HepG2 (cell line): ENCODE data around the gene DLEC1. TPM values are rescaled to one million over a fixed set of nuclear protein-coding genes. Genes with fewer than 3 reads are reported as not detected.

ENCODE experiments used
- CBX1 ChIP-seq: IDR thresholded peaks from one replicate; pipeline ENCODE4 v1.6.1; 2016; ENCODE audit warnings: antibody characterized with exemption, low read depth
- CHCHD3 ChIP-seq: sonication (generic); formaldehyde crosslinking; IDR thresholded peaks from 2 replicates; pipeline ENCODE4 v1.8.0; 2022; ENCODE audit warnings: mild to moderate bottlenecking, missing genetic modification reagents, moderate library complexity
- E2F2 ChIP-seq: sonication (generic); formaldehyde crosslinking; IDR thresholded peaks from 2 replicates; pipeline ENCODE4 v1.4.0; 2020; ENCODE audit warnings: missing genetic modification reagents, borderline replicate concordance
- ERF ChIP-seq: IDR thresholded peaks from 2 replicates; pipeline ENCODE4 v1.6.1; 2018; ENCODE audit warnings: missing biosample characterization, missing genetic modification reagents
- GABPA ChIP-seq, 2 experiments: IDR thresholded peaks; 2 replicates each; pipeline ENCODE4 v1.6.1; 2011 to 2016; ENCODE audit warnings: low read depth in 2 of 2, low read length in 1 of 2, missing biosample characterization in 1 of 2, missing genetic modification characterization in 1 of 2
- KDM6A ChIP-seq: IDR thresholded peaks from 2 replicates; pipeline ENCODE4 v1.6.1; 2016; ENCODE audit warnings: low read depth
- MED8 ChIP-seq: sonication (generic); formaldehyde crosslinking; IDR thresholded peaks from 2 replicates; pipeline ENCODE4 v1.8.1; 2023; ENCODE audit warnings: mild to moderate bottlenecking, missing genetic modification reagents; ENCODE audit not compliant: insufficient replicate concordance
- NFATC3 ChIP-seq: sonication (generic); formaldehyde crosslinking; IDR thresholded peaks from 2 replicates; pipeline ENCODE4 v1.5.1; 2020; ENCODE audit warnings: mild to moderate bottlenecking, missing genetic modification reagents
- NFRKB ChIP-seq: fragments of 450-650 bp; IDR thresholded peaks from 2 replicates; pipeline ENCODE4 v1.6.1; 2017
- PAXIP1 ChIP-seq: sonication (generic); formaldehyde crosslinking; conservative IDR thresholded peaks from 2 replicates; pipeline ENCODE4 v1.4.0; 2020; ENCODE audit warnings: mild to moderate bottlenecking, missing genetic modification reagents, moderate library complexity
- POLR2AphosphoS5 ChIP-seq: IDR thresholded peaks from 2 replicates; pipeline ENCODE4 v1.6.1; 2012; ENCODE audit warnings: low read depth, low read length
- RAD21 ChIP-seq: fragments of 450-650 bp; formaldehyde crosslinking; IDR thresholded peaks from 2 replicates; pipeline ENCODE4 v1.5.0; 2020; ENCODE audit warnings: mild to moderate bottlenecking
- RAD51 ChIP-seq: fragments of 450-650 bp; IDR thresholded peaks from 2 replicates; pipeline ENCODE4 v1.6.1; 2016; ENCODE audit warnings: borderline replicate concordance
- SETDB1 ChIP-seq: sonication (generic); formaldehyde crosslinking; IDR thresholded peaks from 2 replicates; pipeline ENCODE4 v1.5.1; 2020; ENCODE audit warnings: missing genetic modification reagents, mild to moderate bottlenecking, borderline replicate concordance
- SIX1 ChIP-seq: sonication (generic); formaldehyde crosslinking; IDR thresholded peaks from 2 replicates; pipeline ENCODE4 v1.4.0; 2020; ENCODE audit warnings: missing genetic modification reagents, borderline replicate concordance
- SMAD3 ChIP-seq: sonication (generic); formaldehyde crosslinking; IDR thresholded peaks from 2 replicates; pipeline ENCODE4 v1.4.0; 2020; ENCODE audit warnings: missing genetic modification reagents
- ZBTB3 ChIP-seq: sonication (generic); formaldehyde crosslinking; IDR thresholded peaks from 2 replicates; pipeline ENCODE4 v1.4.0; 2020; ENCODE audit warnings: low read depth, mild to moderate bottlenecking, moderate library complexity, missing genetic modification reagents, borderline replicate concordance
- ZFY ChIP-seq: sonication (generic); formaldehyde crosslinking; IDR thresholded peaks from 2 replicates; pipeline ENCODE4 v1.4.0; 2020; ENCODE audit warnings: missing genetic modification reagents
- ZNF329 ChIP-seq: sonication (generic); formaldehyde crosslinking; IDR thresholded peaks from 2 replicates; pipeline ENCODE4 v1.9.0; 2021; ENCODE audit warnings: low read depth, mild to moderate bottlenecking, missing genetic modification reagents
- ZNF460 ChIP-seq: sonication (generic); formaldehyde crosslinking; IDR thresholded peaks from 2 replicates; pipeline ENCODE4 v1.5.1; 2020; ENCODE audit warnings: missing genetic modification reagents, mild to moderate bottlenecking, borderline replicate concordance
- ZNF678 ChIP-seq: sonication (generic); formaldehyde crosslinking; IDR thresholded peaks from 2 replicates; pipeline ENCODE4 v1.4.0; 2020; ENCODE audit warnings: mild to moderate bottlenecking, missing genetic modification reagents
- ZNF776 ChIP-seq: sonication (generic); formaldehyde crosslinking; IDR thresholded peaks from 2 replicates; pipeline ENCODE4 v1.4.0; 2020; ENCODE audit warnings: mild to moderate bottlenecking, missing genetic modification reagents
- polyA plus RNA-seq, 8 experiments: library from polyadenylated mRNA; depleted of rRNA in 3 of 8; stranded (reverse) in 7 of 8; unstranded in 1 of 8; fragments of >200 nt; fragmentation: Illumina TruSeq in 4 of 8; extraction: Trizol in 4 of 8; gene quantifications; 2 replicates each; pipeline versions ENCODE4 v1.2.1 to v1.2.3, GENCODE V29; 2011 to 2016; ENCODE audit warnings: low read depth in 4 of 8, missing spikeins in 1 of 8, mixed read lengths in 1 of 8; ENCODE audit not compliant: insufficient read depth in 1 of 8
- total RNA-seq, 5 experiments: library from RNA; depleted of rRNA; stranded (reverse); fragments of >200 nt; fragmentation: Illumina TruSeq; extraction: Trizol; gene quantifications; 2 replicates each; pipeline ENCODE4 v1.2.3, GENCODE V29; 2016; ENCODE audit warnings: low read depth in 1 of 5
- TF ChIP-seq, protein P1 (sequence below): sonication (generic); formaldehyde crosslinking; IDR thresholded peaks from 2 replicates; pipeline ENCODE4 v1.5.0; 2020; ENCODE audit warnings: missing genetic modification reagents
- TF ChIP-seq, protein P2 (sequence below): sonication (generic); formaldehyde crosslinking; IDR thresholded peaks from 2 replicates; pipeline ENCODE4 v1.5.0; 2020; ENCODE audit warnings: missing genetic modification reagents

DLEC1 gene
- total and polyA plus RNA-seq, 2 of the 13 experiments (the other 11 are each of a cell fraction or from before 2014, with no cell fraction given): 0.09 TPM; not detected in 1

- TF ChIP-seq GABPA (IDR thresholded peaks at IDR 0.05; ENCODE audit: low read depth, low read length) (no peak), GABPA (CRISPR knock-in tag; IDR thresholded peaks at IDR 0.05; ENCODE audit: low read depth) (no peak), KDM6A (CRISPR knock-in tag) (no peak), ZNF329 (CRISPR knock-in tag) (no peak), ZBTB3 (CRISPR knock-in tag) (no peak), PAXIP1 (CRISPR knock-in tag) (no peak; the same call in 1 of the 2 replicates), ZNF776 (CRISPR knock-in tag) (no peak), ERF (CRISPR knock-in tag) (no peak), NFATC3 (CRISPR knock-in tag) (no peak), CBX1 (peak; percentile 66), SETDB1 (CRISPR knock-in tag) (no peak), SIX1 (peak; percentile 50; the same call in 1 of the 2 replicates), E2F2 (CRISPR knock-in tag) (no peak), RAD51 (peak; percentile 94), NFRKB (no peak), MED8 (CRISPR knock-in tag) (no peak), SMAD3 (CRISPR knock-in tag) (peak; percentile 66; the same call in 1 of the 2 replicates), POLR2AphosphoS5 (no peak), ZFY (CRISPR knock-in tag) (no peak), ZNF460 (CRISPR knock-in tag) (no peak), ZNF678 (CRISPR knock-in tag) (no peak), CHCHD3 (no peak), RAD21 (CRISPR knock-in tag) (peak; percentile 31; the same call in 1 of the 2 replicates)
- TF ChIP-seq, protein P1, sequence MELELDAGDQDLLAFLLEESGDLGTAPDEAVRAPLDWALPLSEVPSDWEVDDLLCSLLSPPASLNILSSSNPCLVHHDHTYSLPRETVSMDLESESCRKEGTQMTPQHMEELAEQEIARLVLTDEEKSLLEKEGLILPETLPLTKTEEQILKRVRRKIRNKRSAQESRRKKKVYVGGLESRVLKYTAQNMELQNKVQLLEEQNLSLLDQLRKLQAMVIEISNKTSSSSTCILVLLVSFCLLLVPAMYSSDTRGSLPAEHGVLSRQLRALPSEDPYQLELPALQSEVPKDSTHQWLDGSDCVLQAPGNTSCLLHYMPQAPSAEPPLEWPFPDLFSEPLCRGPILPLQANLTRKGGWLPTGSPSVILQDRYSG (CRISPR knock-in tag): no peak
- TF ChIP-seq, protein P2, sequence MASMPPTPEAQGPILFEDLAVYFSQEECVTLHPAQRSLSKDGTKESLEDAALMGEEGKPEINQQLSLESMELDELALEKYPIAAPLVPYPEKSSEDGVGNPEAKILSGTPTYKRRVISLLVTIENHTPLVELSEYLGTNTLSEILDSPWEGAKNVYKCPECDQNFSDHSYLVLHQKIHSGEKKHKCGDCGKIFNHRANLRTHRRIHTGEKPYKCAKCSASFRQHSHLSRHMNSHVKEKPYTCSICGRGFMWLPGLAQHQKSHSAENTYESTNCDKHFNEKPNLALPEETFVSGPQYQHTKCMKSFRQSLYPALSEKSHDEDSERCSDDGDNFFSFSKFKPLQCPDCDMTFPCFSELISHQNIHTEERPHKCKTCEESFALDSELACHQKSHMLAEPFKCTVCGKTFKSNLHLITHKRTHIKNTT (CRISPR knock-in tag): no peak
Observed at GRCh38 chr3:38004415-38005075, 34.5 kb upstream of the DLEC1 start (continued).
